Measurements from ENCODE around the gene THSD4. TPM values are rescaled to one million over a fixed set of nuclear protein-coding genes. Genes with fewer than 3 reads are reported as not detected.

Gene THSD4
- total and polyA plus RNA-seq, 2 of the 8 experiments (the other 6 are each of a cell fraction or from before 2014, with no cell fraction given) = 2.5 to 6.2 TPM

DNA sequence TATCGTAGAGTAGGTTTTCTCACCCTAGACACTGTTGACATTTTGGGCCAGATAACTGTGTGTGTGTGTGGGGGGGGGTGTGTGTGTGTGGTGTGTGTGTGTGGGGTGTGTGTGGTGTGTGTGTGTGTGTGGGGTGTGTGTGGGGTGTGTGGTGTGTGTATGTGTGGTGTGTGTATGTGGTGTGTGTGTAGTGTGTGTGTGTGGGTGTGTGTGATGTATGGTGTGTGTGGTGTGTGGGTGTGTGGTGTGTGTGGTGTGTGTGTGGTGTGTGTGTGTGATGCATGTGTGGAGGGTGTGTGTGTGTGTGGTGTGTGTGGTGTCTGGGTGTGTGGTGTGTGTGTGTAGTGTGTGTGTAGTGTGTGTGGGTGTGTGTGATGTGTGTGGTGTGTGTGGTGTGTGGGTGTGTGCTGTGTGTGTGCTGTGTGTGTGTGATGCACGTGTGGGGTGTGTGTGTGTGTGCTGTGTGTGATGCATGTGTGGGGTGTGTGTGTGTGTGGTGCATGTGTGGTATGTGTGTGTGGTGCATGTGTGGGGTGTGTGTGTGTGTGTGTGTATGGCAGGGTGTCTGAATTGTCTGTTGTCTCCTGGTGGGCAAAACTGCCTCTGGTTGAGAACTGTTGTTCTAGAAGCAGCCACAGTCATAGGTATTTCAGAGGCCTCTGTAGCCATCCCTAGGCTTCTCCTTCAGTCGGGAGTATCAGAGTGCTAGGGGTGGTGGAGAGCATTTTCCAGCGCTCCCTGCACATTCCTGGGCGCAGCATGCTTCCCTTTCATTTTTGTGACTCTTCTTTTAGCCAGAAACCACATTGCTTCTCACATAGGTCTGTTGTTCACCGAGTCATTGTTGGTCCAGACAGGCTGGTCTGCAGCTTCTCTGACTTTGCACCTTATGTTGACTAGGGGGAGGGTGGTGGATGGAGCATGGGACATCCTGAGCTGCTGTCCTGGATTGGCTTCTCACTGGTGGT lies 84.4 kb downstream of the THSD4 start (continued):
- TF ChIP-seq GTF2F1 (IDR thresholded peaks at IDR 0.05; ENCODE audit: borderline replicate concordance, low read depth, low read length) = no peak
- TF ChIP-seq, protein P1, sequence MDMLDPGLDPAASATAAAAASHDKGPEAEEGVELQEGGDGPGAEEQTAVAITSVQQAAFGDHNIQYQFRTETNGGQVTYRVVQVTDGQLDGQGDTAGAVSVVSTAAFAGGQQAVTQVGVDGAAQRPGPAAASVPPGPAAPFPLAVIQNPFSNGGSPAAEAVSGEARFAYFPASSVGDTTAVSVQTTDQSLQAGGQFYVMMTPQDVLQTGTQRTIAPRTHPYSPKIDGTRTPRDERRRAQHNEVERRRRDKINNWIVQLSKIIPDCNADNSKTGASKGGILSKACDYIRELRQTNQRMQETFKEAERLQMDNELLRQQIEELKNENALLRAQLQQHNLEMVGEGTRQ (IDR thresholded peaks at IDR 0.05; ENCODE audit: low read length) = peak; percentile 30; the same call in 1 of the 2 replicates
- TF ChIP-seq, protein P2, sequence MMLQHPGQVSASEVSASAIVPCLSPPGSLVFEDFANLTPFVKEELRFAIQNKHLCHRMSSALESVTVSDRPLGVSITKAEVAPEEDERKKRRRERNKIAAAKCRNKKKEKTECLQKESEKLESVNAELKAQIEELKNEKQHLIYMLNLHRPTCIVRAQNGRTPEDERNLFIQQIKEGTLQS (IDR thresholded peaks at IDR 0.05; ENCODE audit: insufficient read depth, low read depth, low read length) = no peak
- no peak for TF ChIP-seq BACH1 (IDR thresholded peaks at IDR 0.05; ENCODE audit: low read length)
- 0 out of 2 replicates have a peak, but pooled peaks have one; percentile 26 for TF ChIP-seq RFX5 (IDR thresholded peaks at IDR 0.05; ENCODE audit: borderline replicate concordance, low read depth, low read length)
- TF ChIP-seq RBBP5 (IDR thresholded peaks at IDR 0.05; ENCODE audit: borderline replicate concordance, low read depth, low read length) = no peak
- 0 out of 2 replicates have a peak, but pooled peaks have one; percentile 13 for TF ChIP-seq TBP (IDR thresholded peaks at IDR 0.05; ENCODE audit: low read depth, low read length)
- TF ChIP-seq POLR2A (IDR thresholded peaks at IDR 0.05; ENCODE audit: control extremely low read depth in 1 of 2, low read depth in 2 of 2, low read length in 2 of 2) = no peak
- no peak for TF ChIP-seq CBX5 (IDR thresholded peaks at IDR 0.05; ENCODE audit: low read depth, low read length)
- TF ChIP-seq CHD1 (IDR thresholded peaks at IDR 0.05; ENCODE audit: low read depth, low read length) = no peak
- no peak for TF ChIP-seq CEBPB (IDR thresholded peaks at IDR 0.05; ENCODE audit: low read depth, low read length)
- TF ChIP-seq PHF8 (conservative IDR thresholded peaks at IDR 0.05; ENCODE audit: low read depth, low read length) = no peak

All from H1 (cell line).